Esophagus squamous epithelium (tissue), 5 donors: ENCODE results near the gene CEP128. TPM values are rescaled to one million over a fixed set of nuclear protein-coding genes. Genes with fewer than 3 reads are reported as not detected.
"Not testable (repeated sequence)": the region's sequence is repeated elsewhere in the genome, so short reads cannot be mapped to it uniquely, and the experiment has no call there.

Experiments used
- DNase-seq: peaks from one replicate; lab custom pipeline; 2025; lab: John Stamatoyannopoulos, UW
- H3K27ac ChIP-seq, 4 donors: fragments of 200-600 bp; sonication (generic); one replicate each; pipeline ENCODE4 v1.5.1; 2016 to 2019; ENCODE audit warnings: mild to moderate bottlenecking in 1 of 4
- H3K27me3 ChIP-seq, 4 donors: fragments of 200-600 bp; sonication (generic); 1 replicate in 3 of 4; 2 replicates in 1 of 4; pipeline versions ENCODE4 v1.5.1 to v1.6.0; 2017 to 2021; ENCODE audit warnings: antibody characterized with exemption in 1 of 4
- H3K36me3 ChIP-seq, 3 donors: fragments of 200-600 bp; sonication (generic); one replicate each; pipeline ENCODE4 v1.5.1; 2016 to 2019
- H3K4me1 ChIP-seq, 3 donors: fragments of 200-600 bp; sonication (generic); one replicate each; pipeline ENCODE4 v1.5.1; 2017 to 2019
- H3K4me3 ChIP-seq, 4 donors: fragments of 200-600 bp; sonication (generic); 1 replicate in 3 of 4; 2 replicates in 1 of 4; pipeline ENCODE4 v1.5.1; 2016 to 2019; ENCODE audit warnings: mild to moderate bottlenecking in 2 of 4, moderate library complexity in 1 of 4
- H3K9me3 ChIP-seq, 3 donors: fragments of 200-600 bp; sonication (generic); one replicate each; pipeline ENCODE4 v1.5.1; 2016 to 2019
- POLR2A ChIP-seq, 4 donors: fragments of 450-650 bp; IDR thresholded peaks; one replicate each; pipeline ENCODE4 v1.6.1; 2017; ENCODE audit warnings: antibody characterized with exemption in 4 of 4, mild to moderate bottlenecking in 4 of 4, moderate library complexity in 3 of 4
- WGBS, 2 donors: methylation state at CpG; one replicate each; pipeline ENCODE4 v1.1.5; 2018; 5-methylcytosine and 5-hydroxymethylcytosine counted together
- intact Hi-C: fragments of 100-400 bp; cut with DNase I; formaldehyde crosslinking; loops from one replicate; pipeline ENCODE4 v1.15.0; 2022
- total RNA-seq, 4 donors: library from RNA; depleted of rRNA; stranded (reverse); fragments of >200 nt; gene quantifications; one replicate each; pipeline ENCODE4 v1.1.0, GENCODE V29; 2016
- TF ChIP-seq, protein P1 (sequence below), 6 experiments: fragments of 450-650 bp in 4 of 6; fragments of 200-600 bp in 2 of 6; sonication (generic) in 2 of 6; IDR thresholded peaks; one replicate each; pipeline ENCODE4 v1.5.1; 2016 to 2019; ENCODE audit warnings: antibody characterized with exemption in 6 of 6, mild to moderate bottlenecking in 4 of 6, moderate library complexity in 4 of 6
- donor health status: DM: yes; HTN: yes; CAD: no.

The CEP128 gene
- total RNA-seq, 4 donors from 2014 or later = 2.0 to 12.6 (median 5.4) TPM

DNA sequence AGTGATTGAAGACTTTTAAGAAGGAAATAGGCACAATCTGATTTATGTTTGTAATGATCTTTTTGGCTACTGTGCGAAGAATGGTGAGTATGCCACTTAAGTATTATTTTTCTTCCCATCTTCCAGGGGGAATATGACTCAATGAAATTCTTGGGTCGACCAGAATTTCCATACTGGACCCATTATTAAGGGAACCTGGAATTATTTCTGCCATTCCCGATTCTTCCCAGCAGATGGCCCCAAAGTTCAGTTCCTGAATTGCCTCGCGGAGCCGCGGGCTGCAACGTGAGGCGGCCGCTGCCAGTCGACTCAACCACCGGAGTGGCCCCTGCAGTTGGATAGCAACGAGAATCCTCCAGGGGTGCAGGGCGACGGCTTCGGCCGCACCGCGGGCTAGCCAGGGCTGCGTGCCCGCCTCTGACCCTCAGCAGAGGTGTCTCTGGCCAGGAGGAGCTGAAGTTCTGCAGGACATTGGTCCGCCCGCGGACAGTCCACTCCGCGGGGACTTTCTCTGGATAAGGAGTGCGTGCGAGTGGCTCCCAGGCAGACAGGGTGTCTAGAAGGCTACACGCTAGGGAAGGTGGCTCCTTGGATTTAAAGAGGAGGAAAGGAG lies 13.3 kb upstream of the CEP128 start:
- TF ChIP-seq POLR2A (IDR thresholded peaks at IDR 0.05) = no peak
- TF ChIP-seq, protein P1, sequence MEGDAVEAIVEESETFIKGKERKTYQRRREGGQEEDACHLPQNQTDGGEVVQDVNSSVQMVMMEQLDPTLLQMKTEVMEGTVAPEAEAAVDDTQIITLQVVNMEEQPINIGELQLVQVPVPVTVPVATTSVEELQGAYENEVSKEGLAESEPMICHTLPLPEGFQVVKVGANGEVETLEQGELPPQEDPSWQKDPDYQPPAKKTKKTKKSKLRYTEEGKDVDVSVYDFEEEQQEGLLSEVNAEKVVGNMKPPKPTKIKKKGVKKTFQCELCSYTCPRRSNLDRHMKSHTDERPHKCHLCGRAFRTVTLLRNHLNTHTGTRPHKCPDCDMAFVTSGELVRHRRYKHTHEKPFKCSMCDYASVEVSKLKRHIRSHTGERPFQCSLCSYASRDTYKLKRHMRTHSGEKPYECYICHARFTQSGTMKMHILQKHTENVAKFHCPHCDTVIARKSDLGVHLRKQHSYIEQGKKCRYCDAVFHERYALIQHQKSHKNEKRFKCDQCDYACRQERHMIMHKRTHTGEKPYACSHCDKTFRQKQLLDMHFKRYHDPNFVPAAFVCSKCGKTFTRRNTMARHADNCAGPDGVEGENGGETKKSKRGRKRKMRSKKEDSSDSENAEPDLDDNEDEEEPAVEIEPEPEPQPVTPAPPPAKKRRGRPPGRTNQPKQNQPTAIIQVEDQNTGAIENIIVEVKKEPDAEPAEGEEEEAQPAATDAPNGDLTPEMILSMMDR (IDR thresholded peaks at IDR 0.05) = peak; percentile 43 to 87 (median 82)
- intact Hi-C loops = loop anchor here (2.0 kb wide), 1 partner anchor 32 kb away; no protein-coding TSS in a partner anchor
- WGBS, 2 donors = 1 to 2% methylated on average over 3 to 6 of the region's 29 CpGs

DNA sequence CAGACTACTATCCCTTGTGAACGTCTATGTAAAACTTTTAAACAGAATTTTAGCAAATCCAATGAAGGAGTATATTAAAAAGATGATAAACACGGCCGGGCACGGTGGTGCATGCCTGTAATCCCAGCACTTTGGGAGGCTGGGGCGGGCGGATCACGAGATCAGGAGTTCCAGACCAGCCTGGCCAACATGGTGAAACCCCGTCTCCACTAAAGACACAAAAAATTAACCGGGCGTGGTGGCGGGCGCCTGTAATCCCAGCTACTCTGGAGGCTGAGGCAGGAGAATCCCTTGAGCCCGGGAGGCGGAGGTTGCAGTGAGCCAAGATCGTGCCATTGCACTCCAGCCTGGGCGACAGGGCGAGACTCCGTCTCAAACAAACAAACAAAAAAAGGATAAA lies 11.7 kb upstream of the CEP128 start:
- H3K4me1 ChIP-seq = peaks cover 7 to 14% (median 8%) of the 10 kb centered on the region in 3 donors
- H3K4me3 ChIP-seq, DNase-seq, H3K9me3 ChIP-seq, intact Hi-C loops, H3K36me3 ChIP-seq, H3K27ac ChIP-seq: not testable (repeated sequence)
- WGBS, 2 donors = 75 to 83% methylated on average over 18 of the region's 18 CpGs
- peaks cover 0 to 46% (median 3%) of the 10 kb centered on the region in 4 donors for H3K27me3 ChIP-seq

More for the DNA sequence above, 13.3 kb upstream of the CEP128 start:
- H3K27ac ChIP-seq = no peak overlapping the region
- H3K27me3 ChIP-seq = peaks cover 0 to 37% (median 3%) of the 10 kb centered on the region in 4 donors
- H3K9me3 ChIP-seq = no peaks in the 10 kb centered on the region
- no peak for DNase-seq
- H3K4me1 ChIP-seq = peaks cover 7 to 20% (median 8%) of the 10 kb centered on the region in 3 donors
- H3K36me3 ChIP-seq = no peaks in the 10 kb centered on the region
- H3K4me3 ChIP-seq = peak overlapping the region; percentile 27 to 76 (median 52)

DNA sequence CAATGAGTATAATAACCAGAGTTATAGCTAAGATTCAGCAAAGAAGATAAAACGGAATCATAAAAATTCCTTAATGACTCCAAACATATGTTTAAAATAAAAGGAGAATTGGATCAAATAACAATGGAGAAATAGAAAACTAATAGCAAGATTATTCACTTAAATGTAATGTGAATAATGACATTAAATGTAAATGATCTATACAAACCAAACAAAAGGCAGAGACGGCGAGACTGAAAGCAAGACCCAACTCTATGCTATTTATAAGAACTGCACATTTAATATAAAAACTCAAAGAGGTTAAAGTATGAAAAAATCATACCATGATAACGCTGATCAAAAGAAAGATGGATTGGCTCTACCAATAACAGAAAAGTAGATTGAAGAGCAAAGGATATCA lies 10.0 kb upstream of the CEP128 start:
- H3K4me1 ChIP-seq = peaks cover 7 to 14% (median 8%) of the 10 kb centered on the region in 3 donors
- WGBS, 2 donors = 85 to 92% methylated on average over 4 of the region's 4 CpGs
- TF ChIP-seq, protein P1 (IDR thresholded peaks at IDR 0.05) = no peak
- no peak for TF ChIP-seq POLR2A (IDR thresholded peaks at IDR 0.05)
- peaks cover 0 to 46% (median 3%) of the 10 kb centered on the region in 4 donors for H3K27me3 ChIP-seq
- no peak overlapping the region for H3K4me3 ChIP-seq
- H3K9me3 ChIP-seq = no peaks in the 10 kb centered on the region
- no peak for DNase-seq
- H3K36me3 ChIP-seq = no peaks in the 10 kb centered on the region
- intact Hi-C loops = no loop called here
- no peak overlapping the region for H3K27ac ChIP-seq

DNA sequence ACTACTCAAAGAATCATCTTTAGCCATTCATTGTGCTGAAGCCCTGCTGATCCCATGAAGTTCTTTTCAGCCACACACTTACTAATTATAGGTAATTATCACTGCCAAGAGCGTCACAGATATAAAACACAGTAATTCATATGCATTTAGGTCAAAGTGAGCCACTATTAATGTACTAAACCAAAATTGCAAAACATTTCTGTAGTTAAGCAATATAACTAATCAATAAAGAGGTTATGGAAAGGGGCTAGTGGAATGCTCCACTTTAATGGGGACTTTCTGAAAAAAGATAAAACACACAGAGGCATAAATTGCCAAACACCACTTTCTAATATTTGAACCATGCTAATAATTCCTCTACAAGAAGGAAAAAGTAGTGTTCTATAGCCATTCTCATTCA lies 6.8 kb upstream of the CEP128 start:
- no peak for TF ChIP-seq POLR2A (IDR thresholded peaks at IDR 0.05)
- TF ChIP-seq, protein P1 (IDR thresholded peaks at IDR 0.05) = no peak
- 29 to 80% methylated on average over 1 of the region's 1 CpG for WGBS, 2 donors
- intact Hi-C loops = no loop called here

DNA sequence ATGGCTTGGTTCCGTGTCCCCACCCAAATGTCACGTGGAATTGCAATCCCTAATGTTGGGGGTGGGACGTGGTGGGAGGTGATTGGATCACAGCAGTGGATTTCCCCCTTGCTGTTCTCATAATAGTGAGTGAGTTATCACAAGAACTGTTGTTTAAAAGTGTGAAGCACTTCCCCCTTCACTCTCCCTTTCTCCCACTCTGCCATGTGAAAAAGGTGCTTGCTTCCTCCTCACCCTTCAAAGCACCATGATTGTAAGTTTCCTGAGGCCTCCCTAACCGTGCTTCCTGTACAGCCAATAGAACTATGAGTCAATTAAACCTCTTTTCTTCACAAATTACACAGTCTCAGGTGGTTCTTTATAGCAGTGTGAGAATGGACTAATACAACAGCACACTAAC lies 5.3 kb upstream of the CEP128 start:
- no peak overlapping the region for H3K4me3 ChIP-seq
- WGBS, 2 donors = 63 to 68% methylated on average over 4 of the region's 4 CpGs
- intact Hi-C loops = no loop called here
- peaks cover 0 to 35% (median 0%) of the 10 kb centered on the region in 4 donors for H3K27me3 ChIP-seq
- DNase-seq = no peak
- H3K9me3 ChIP-seq = no peaks in the 10 kb centered on the region
- no peaks in the 10 kb centered on the region for H3K36me3 ChIP-seq
- TF ChIP-seq, protein P1 (IDR thresholded peaks at IDR 0.05) = no peak
- TF ChIP-seq POLR2A (IDR thresholded peaks at IDR 0.05) = no peak
- H3K4me1 ChIP-seq = peaks cover 4 to 9% (median 5%) of the 10 kb centered on the region in 3 donors
- no peak overlapping the region for H3K27ac ChIP-seq

More for the DNA sequence above, 6.8 kb upstream of the CEP128 start:
- Histone ChIP-seq H3K27me3 (peaks cover 0 to 35% (median 0%) of the 10 kb centered on the region in 4 donors), H3K36me3 (no peaks in the 10 kb centered on the region), H3K4me1 (no peaks in the 10 kb centered on the region), H3K4me3 (no peak overlapping the region), H3K27ac (no peak overlapping the region), H3K9me3 (no peaks in the 10 kb centered on the region)
- no peak for DNase-seq
